Tibial nerve (tissue), 4 donors: ENCODE measurements around the gene UBA52.

Source experiments
- EP300 ChIP-seq, 2 donors: sonication (generic); formaldehyde crosslinking; IDR thresholded peaks; one replicate each; pipeline ENCODE4 v1.6.1; 2017; ENCODE audit warnings: antibody characterized with exemption in 2 of 2, mild to moderate bottlenecking in 1 of 2
- TF ChIP-seq, protein P1 (sequence below), 5 experiments: fragments of 200-600 bp in 3 of 5; fragments of 450-650 bp in 2 of 5; sonication (generic) in 3 of 5; IDR thresholded peaks; one replicate each; pipeline ENCODE4 v1.5.1; 2016 to 2019; ENCODE audit warnings: antibody characterized with exemption in 5 of 5, mild to moderate bottlenecking in 3 of 5, moderate library complexity in 2 of 5

GRCh38 chr19:18566953-18567352, 4.7 kb upstream of the UBA52 start:
- no peak for TF ChIP-seq EP300 (IDR thresholded peaks at IDR 0.05)
- TF ChIP-seq, protein P1, sequence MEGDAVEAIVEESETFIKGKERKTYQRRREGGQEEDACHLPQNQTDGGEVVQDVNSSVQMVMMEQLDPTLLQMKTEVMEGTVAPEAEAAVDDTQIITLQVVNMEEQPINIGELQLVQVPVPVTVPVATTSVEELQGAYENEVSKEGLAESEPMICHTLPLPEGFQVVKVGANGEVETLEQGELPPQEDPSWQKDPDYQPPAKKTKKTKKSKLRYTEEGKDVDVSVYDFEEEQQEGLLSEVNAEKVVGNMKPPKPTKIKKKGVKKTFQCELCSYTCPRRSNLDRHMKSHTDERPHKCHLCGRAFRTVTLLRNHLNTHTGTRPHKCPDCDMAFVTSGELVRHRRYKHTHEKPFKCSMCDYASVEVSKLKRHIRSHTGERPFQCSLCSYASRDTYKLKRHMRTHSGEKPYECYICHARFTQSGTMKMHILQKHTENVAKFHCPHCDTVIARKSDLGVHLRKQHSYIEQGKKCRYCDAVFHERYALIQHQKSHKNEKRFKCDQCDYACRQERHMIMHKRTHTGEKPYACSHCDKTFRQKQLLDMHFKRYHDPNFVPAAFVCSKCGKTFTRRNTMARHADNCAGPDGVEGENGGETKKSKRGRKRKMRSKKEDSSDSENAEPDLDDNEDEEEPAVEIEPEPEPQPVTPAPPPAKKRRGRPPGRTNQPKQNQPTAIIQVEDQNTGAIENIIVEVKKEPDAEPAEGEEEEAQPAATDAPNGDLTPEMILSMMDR (IDR thresholded peaks at IDR 0.05) = no peak
